MV-4-11 (cell line): ENCODE data around the gene RHAG.
"Not testable (repeated sequence)": the region's sequence is repeated elsewhere in the genome, so short reads cannot be mapped to it uniquely, and the experiment has no call there.

Source experiments
- DNase-seq: peaks from one replicate; lab custom pipeline; 2025; lab: John Stamatoyannopoulos, UW

RHAG gene

DNA sequence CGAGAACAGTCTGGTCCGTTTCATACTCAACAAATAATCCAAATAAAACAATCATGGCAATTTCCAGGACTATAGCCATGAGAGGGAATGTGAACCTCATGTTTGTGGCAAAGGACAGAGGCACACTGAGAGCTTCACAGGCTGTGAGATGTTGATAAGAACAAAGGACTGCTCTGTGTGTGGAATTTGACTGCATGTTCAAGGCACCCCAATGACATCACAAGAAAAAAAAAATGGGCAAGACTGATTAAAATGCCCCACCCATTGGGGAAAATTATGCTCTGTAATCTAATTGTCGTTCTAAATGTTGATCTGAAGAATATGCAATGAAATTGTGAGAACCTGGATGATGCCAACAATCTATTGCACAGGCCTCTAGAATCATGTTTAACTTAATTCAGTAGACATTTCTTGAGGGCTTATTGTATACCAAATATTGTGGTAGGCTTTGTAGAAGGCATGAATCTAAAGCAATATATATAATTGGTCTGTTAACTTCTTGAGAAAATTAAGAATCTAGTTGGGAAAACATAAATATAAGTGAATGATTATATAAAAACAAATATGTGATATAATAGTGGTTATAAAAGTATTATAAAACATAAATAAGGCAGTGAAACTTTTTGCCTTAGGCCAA is at the start of gene RHAG:
Gene RHAG (minus strand): TSS at position 127 of the 637 bp plus-strand sequence. CDS start 27 bp downstream, at position 100.
- no peak for DNase-seq

DNA sequence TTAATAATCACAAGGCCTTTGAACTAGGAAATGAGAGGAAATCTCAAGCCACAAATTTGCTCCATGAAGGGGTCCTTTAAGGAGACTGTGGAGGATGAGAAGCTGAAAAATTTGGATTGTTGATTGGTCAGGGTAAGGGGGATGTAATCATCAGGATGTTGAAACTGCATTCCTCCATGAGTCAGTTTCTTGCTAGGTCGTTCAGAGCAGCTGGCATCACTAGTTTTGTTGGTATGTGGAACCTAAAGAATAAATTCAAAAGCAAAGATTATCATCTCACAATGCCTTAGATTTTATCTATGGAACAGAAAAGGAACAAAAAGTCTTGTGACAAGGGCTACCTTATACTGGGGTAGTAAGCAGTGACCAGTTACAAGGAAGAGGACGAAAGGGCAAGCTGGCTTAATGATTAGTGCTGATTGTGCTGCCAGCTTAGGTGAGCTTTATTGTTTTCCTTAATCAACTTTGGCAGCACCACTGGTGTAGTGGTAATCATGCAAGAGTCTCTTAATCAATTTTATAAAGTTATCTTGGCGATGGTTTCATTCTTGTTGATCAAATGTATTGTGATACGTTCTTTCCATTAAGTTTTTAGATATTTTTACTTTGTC is 40.1 kb upstream of the RHAG start:
- no peak for DNase-seq

DNA sequence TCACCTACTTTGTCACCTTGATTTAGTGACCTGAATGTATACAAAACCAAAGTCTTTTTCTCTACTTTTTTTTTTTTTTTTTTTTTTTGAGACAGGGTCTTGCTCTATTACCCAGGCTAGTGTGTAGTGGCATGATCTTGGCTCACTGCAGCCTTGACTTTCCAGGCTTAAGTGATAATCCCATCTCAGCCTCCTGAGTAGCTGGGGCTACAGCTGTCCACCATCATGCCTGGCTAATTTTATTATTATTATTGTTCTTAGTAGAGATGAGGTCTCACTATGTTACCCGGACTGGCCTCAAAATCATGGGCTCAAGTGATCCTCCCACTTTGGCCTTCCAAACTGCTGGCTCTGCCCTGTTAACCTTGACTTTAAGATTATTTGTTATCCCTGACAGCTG is 39.2 kb upstream of the RHAG start:
- DNase-seq: no peak

DNA sequence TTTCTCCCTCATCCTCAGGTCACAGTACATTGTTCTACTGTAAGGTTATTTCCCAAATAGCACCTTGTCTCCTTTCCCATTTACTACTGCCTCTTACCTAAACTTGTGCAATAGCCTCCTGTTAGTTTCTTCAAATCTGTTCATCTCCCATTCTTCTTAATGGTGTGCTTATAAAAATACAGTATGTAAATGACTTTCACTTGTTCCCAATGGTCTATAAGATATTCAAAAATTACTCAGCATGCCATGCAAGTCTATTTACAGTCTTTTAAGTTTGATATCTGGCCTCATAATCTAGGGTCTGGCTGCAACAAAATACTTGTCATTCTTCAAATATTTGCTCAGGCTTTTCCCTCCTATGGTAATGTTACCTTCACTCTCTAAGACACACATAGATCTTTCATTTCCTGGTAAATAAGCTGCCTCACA is 31.5 kb upstream of the RHAG start:
- DNase-seq: no peak

DNA sequence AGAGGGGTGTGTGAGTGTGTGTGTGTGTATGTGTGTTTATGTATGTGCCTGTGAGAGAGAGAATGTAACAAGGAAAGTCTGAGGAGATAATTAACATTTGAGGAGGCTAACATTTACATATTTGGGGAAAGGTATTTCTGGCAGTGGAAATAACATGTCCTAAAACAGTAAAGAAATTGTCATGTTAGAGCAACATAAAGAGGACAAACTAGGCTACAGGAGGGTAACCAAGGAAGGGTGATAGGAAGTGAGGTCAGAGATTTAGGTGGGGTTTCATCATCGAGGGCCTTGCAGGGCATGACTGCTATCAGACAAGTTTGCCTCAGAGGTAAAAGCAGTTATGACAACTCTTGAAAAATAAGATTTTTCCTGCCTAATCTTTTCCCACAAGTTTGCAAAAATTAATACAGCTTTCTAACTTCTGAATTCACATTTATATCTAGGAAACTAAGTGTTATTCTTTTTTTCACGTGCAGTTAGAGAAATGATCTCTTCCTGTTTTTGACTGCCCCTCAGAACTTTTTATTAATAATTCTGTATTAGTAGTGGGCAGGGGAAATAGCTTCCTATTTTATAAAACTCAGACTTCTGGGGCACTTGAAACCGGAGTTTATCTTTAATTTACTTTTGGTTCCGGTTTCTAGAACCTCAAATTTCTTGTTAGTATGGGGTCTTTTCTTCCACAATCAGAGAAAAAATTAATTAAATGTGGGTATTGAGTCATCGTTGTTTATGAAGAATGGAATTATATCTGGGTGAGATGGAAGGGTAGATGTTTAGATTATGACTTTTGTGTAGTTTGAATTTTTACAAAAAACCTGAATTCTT is 30.5 kb upstream of the RHAG start:
- no peak for DNase-seq

DNA sequence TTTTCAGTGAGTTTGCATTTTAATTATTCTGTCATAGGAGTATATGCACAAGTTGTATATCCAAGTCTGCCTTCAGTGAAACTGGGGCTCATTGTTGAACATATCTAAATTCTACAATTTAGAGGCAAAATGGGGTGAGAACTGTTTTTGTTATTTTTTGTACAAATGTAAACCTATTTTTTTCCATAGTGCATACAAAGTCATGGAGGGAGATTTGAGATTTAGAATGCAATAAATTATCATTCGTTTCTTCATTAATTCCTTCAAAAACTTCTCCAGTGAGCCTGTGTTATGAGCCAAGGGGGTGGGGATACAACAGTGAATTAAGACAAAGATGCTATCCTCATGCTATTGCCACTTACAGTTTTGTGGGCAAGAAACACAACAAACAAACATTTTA is 29.8 kb upstream of the RHAG start:
- DNase-seq: no peak

DNA sequence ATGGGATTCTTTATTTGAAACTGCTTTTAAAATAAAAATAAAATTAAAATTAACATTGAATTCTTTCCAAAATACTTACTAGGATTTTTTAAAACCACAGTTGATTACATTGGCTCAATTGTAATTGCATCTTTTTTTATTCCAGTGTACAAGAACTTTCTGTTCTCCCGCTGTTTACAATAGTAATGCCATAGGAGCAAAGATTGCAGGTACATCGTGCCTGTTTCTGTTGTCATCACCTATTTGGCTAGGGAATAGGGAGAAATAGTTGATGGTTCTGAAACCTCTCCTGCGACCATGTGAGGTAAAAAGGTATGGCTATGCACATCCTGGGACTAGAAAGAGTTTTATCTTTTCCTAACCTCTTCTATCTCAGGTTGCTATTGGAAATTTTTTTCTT is 28.2 kb upstream of the RHAG start:
- no peak for DNase-seq

DNA sequence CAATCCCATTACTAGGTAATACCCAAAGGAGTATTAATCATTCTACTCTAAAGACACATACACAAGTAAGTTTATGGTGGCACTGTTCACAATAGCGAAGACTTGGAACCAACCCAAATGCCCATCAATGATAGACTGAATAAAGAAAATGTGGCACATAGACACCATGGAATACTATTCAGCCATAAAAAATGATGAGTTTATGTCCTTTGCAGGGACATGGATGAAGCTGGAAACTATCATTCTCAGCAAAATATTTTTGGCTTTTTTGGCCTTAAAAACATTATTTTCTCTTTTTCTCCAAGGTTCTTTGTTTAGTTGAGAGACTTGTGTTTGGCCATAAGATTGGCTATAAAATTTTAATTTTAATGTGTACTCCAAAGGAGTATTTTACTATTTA is 27.4 kb upstream of the RHAG start:
- not testable (repeated sequence) for DNase-seq

DNA sequence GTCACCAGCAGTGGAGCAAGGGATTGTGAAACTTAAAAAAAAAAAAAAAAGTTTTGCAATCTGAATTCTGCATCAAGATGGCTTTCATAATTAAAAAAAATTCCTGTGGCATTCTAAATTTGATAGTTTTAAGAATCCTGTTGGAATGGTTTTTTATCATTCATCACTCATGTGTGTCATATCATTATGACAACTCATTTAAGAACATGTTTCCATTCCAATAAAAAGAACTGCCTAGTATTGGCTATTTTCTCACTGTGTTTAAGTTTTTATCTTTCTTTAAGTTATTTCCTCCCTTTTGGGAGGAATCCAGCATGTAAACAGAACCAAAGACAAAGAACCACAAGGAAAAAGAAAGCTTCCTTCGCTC is 26.2 kb upstream of the RHAG start:
- no peak for DNase-seq

DNA sequence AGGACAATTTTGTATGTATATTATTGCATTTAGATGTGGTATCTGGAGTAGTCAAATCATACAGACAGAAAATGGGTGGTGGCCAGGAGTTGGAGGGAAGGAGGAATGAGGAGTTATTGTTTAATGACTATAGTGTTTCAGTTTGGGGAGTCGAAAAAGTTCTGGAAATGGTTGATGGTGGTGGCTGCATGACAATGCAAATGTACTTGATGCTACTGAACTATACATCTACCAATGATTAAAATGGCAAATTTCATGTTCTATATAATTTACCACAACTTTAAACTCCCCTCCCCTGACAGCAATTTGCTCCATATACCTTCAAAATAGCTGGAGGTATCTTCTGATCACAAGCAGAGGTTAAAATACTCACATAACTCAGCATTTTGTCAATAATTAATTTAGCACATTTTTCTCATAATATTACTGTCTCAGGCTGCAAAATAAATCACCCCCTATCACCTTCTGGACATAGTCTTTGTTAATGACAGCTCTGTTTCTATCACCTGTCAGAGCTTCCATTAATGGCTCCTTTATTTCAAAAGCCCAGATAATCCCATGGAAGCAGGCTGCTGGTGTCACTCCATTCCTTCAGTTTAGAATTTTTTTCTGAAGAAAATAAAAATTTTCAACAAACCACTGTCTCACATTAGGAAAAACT is 25.7 kb upstream of the RHAG start:
- DNase-seq: no peak

DNA sequence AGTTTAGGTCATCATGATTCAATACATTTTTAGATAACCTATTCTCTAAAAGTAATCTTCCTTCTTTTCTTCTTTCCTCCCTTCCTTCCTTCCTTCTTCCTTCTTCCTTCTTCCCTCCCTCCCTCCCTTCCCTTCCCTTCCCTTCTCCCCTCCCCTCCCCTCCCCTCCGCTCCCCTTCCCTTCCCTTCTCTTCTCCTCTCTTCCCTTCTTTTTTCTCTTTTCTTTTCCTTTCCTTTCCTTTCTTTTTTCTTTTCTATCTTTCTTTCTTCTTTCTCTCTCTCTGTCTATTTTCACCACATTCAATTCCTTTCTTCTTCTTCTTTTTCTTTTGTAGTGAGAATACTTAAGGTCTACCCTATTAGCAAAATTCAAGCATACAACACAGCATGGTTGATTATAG is 17.3 kb upstream of the RHAG start:
- no peak for DNase-seq

DNA sequence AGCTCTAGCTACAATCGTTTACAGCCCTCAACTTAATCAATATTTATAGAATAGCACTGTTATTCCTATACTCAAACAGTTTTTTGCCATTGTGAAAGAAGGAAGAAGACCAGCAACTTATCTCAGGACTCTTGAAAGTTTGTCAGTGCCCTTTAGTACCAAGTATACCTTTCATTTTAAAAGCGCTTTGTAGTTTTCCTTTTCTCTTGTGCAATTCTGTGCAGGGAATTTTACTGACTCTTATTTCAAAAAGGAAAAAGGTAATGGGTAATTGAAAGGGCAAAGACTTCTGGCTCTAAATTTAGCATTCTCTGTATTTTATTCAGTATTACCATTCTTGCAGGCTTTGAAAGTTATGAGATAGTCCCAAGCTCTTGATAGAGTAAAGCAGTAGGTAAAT is 16.8 kb upstream of the RHAG start:
- DNase-seq: no peak

DNA sequence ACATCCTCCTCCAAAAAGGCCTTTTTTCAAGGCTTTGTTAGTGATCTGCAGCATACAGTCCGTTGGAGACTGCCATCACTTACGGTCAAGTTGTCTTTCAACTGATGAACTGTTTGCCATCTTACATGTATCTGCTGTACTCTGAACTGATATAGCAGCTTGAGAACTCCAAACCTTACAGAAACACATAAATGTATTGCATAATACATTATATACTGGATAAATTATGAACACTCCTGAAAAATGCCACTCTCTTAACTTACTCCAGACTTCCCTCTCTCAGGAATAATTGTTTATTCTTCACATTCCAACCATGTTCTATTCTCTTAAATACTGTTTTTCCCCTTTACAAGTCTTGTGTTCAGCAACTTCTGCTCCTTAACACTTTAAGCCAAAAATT is 14.6 kb upstream of the RHAG start:
- no peak for DNase-seq

DNA sequence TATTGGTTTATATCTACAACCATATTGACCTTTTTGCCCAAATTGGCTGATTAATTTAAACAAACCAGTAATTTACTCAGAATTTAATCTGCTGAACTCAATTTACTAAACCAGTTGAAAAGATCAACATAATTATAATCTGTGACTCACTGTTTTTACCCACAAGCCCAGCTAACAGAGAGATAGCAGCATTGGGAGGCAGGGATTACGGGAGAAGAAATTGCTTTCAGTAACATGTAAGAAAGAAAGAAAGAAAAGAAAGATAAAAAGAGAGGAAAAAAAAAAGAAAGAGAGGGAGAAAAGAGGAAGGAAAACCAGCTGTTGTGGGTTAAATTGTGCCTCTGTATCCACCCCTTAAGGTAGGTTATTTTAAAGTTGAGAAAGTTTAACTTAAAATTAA is 13.3 kb upstream of the RHAG start:
- no peak for DNase-seq

DNA sequence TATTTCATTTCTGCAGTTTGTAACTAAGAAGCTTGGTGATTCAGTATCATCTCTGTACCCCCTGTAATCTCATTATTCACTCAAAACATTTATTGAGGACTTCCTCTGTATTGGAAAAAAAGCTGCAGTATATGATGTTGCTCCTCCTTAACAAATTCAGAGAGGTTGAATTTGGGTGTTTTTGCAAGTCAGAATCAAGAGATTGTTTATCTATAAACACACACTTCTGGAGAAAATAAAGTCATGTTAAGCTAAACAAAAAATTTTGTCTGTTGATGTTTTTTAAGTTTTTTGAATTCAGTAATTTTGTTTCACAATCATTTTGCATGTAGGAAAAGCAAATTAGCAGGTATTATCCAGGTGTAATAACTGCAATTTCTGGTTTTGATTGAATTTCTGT is 11.4 kb upstream of the RHAG start:
- DNase-seq: no peak

DNA sequence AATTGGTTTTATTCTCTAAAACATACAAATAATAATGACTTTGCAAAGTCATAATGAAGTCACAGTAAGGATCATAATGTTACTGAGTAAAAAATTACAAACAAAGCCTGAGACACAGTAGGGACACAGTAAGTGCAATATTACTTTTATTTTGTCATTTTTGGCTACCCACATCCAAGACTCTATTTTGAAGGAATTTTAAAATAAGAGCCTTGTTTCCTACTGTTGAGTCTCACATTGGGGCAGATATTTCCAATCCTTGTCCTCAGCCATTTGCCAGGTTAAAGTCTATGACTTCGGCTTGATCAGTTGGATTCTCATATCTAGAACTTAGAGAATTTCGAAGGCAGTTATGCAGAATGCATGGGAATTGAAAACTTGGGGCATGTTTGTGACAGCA is 10.8 kb upstream of the RHAG start:
- no peak for DNase-seq

DNA sequence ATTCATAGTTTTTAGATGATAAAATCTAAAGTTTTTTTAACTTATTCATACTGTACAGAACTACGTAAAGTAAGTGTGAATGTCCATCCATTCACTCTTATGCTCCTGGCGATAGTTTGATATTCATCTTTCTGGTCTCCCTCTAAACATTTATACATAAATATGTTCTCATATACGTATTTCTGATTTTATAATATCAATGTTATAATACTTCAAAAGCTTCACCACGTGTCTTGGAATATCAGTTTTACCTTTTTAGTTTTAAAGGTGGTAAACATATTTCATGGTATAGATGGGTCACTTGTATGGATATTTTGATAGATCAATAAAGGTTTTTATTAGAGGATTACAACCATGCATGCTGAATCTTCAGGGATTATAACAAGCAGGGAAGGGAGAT is 10.3 kb upstream of the RHAG start:
- no peak for DNase-seq

DNA sequence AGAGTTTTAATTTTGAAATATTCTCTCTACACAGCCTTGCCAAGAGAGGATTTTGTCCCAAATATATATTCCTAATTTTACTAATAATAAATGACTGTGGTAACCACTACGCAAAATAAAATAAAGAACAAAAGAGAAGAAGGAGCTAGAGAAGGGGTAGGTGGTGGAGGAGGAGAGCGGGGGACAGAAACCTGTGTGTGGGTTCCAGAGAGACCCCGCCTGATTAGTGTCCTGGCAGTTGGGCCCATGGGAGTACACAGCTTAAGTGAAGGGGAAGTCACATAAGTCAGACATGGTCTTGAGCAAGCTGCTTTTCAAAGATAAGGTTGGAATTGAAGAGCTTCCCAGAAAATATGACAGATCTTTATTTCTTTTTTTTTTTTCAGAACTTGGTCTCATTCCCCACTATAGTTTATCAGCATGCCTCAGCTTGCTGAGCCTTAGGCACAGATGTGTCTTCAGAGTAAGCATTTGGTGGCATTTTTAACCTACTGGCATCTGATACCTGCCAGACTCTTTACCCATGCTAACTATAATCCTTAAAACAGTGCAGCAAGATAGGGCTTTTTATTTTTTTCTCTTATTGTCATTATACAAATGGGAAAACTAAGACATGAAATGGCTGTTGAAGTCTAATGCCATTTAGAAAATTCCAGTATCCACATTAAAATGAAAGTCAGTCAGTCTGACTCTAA is 9.6 kb upstream of the RHAG start:
- DNase-seq: no peak

DNA sequence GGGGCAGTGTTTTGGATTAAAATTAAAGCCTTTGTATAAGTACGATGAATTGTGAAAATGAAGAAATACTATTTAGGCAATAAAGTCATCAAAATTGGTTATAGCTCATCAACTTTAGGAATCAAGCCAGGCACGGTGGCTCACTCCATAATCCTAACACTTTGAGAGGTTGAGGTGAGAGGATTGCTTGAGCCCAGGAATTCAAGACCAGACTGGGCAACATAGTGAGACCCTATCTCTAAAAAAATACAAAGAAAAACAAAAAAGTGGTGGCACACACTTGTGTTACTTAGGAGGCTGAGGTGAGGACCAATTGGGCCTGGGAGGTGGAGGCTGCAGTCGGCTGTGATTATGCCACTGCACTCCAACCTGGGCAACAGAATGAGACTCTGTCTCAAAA is 8.5 kb upstream of the RHAG start:
- no peak for DNase-seq

DNA sequence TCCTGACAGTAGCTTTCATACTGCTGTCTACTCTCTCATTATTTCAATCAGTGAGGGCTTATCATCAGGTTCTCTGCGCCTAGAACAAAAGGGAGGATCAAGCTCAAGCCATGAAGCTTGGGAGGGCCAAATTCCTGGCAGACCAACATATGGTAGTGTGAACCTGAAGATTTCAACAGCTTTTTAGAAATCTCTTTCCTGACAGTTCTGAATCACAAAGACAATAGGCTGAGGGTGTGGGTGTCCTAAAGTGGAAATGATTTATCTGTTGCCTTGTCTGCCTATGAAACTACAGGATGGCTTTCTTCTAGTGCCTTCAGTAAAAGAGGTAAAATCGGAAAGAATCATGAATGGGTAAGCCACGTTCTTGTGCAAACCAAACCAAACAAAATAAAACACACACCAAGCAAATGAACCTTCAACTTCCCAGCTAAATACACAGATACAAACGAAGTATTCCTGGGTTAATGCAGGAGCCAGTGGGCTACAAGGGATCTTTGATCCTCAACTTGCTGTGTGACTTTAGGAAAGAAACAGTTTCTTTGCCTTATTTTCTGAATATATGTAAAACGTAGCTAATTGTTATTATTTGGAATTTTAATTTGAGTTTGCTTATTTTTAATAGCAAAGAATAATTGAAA is 2.7 kb upstream of the RHAG start:
- no peak for DNase-seq

DNA sequence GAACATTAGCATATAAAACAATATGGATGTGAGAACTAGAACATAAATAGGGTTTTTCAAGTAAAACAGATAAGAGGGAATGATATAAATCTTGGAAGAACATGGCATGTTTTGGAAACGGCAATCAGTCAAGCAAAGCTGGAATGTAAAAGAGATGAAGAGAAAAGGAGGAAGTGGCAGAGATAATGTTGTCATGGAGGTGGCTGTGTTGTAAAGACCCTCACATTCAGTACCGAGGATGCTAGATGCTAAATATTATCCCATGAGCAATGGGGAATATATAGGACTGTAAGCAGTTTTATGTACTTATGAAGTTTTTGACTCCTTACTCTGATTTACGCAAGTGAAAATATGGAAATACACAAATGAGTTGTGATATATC is 702 bp upstream of the RHAG start:
- no peak for DNase-seq
